Measurements from ENCODE around the gene DOK4.

- TF ChIP-seq CTCF (IDR thresholded peaks at IDR 0.05) (no peak), POLR2A (IDR thresholded peaks at IDR 0.05) (no peak)
These were observed 61.7 kb downstream of the DOK4 start for GRCh38 chr16:57424583-57424982.

All from vagina (tissue), 2 donors.